Testis (tissue), 3 donors: Measurements from ENCODE around the gene NIPSNAP2. TPM values are rescaled to one million over a fixed set of nuclear protein-coding genes. Genes with fewer than 3 reads are reported as not detected.

Experiments
- DNase-seq: peaks from one replicate; pipeline ENCODE4 v3.0.0-alpha.2; 2019
- H3K27ac ChIP-seq, 2 donors: fragments of 200-600 bp; sonication (generic); one replicate each; pipeline ENCODE4 v1.5.1; 2019
- H3K27me3 ChIP-seq: fragments of 200-600 bp; sonication (generic); one replicate; pipeline ENCODE4 v1.5.1; 2019
- H3K36me3 ChIP-seq: fragments of 200-600 bp; sonication (generic); one replicate; pipeline ENCODE4 v1.5.1; 2017; ENCODE audit warnings: low read depth; ENCODE audit errors: missing control alignments
- H3K4me1 ChIP-seq: fragments of 200-600 bp; sonication (generic); one replicate; pipeline ENCODE4 v1.5.1; 2019
- H3K4me3 ChIP-seq, 2 donors: fragments of 200-600 bp; sonication (generic); one replicate each; pipeline ENCODE4 v1.5.1; 2017 to 2019
- H3K9me3 ChIP-seq: fragments of 200-600 bp; sonication (generic); one replicate; pipeline ENCODE4 v1.5.1; 2017
- CTCF ChIP-seq, 3 experiments: fragments of 450-650 bp in 2 of 3; fragments of 200-600 bp in 1 of 3; sonication (generic) in 1 of 3; IDR thresholded peaks; one replicate each; pipeline ENCODE4 v1.5.1; 2016 to 2019; ENCODE audit warnings: antibody characterized with exemption in 3 of 3, mild to moderate bottlenecking in 2 of 3, moderate library complexity in 1 of 3
- POLR2A ChIP-seq: fragments of 450-650 bp; IDR thresholded peaks from one replicate; pipeline ENCODE4 v1.6.1; 2017; ENCODE audit warnings: antibody characterized with exemption, mild to moderate bottlenecking, moderate library complexity
- WGBS, 2 donors: methylation state at CpG; one replicate each; pipeline ENCODE4 v1.1.5; 2018; 5-methylcytosine and 5-hydroxymethylcytosine counted together
- intact Hi-C: fragments of 100-400 bp; cut with DNase I; formaldehyde crosslinking; loops from one replicate; pipeline ENCODE4 v1.15.1; 2023; ENCODE audit warnings: low total_unique reads
- polyA plus RNA-seq: library from polyadenylated mRNA; stranded (reverse); fragments of 350-450 nt; fragmentation: Illumina TruSeq; extraction: RNeasy Lipid Tissue Mini Kit (QIAGEN cat#74804); gene quantifications from one replicate; pipeline ENCODE4 v1.2.3, GENCODE V29; 2014; ENCODE audit warnings: low read depth, low replicate concordance; ENCODE audit not compliant: insufficient read depth
- total RNA-seq, 2 donors: library from RNA; depleted of rRNA; stranded (reverse); fragments of >200 nt; gene quantifications; one replicate each; pipeline ENCODE4 v1.2.3, GENCODE V29; 2016

Gene NIPSNAP2
- total and polyA plus RNA-seq, 3 donors from 2014 or later, result 41.1 to 136 (median 90.2) TPM

GRCh38 chr7:55975988-55976633 is 11.7 kb downstream of the NIPSNAP2 start:
- Histone ChIP-seq H3K27ac (no peak overlapping the region), H3K9me3 (no peaks in the 10 kb centered on the region), H3K36me3 (no peaks in the 10 kb centered on the region), H3K4me1 (no peaks in the 10 kb centered on the region), H3K4me3 (no peak overlapping the region), H3K27me3 (no peaks in the 10 kb centered on the region)
- DNase-seq, result no peak
- TF ChIP-seq POLR2A (no peak), CTCF (IDR thresholded peaks at IDR 0.05) (no peak)
- intact Hi-C loops, result no loop called here
- WGBS, 2 donors, result 75 to 80% methylated on average over 7 of the region's 7 CpGs

GRCh38 chr7:55977831-55978230 is 13.4 kb downstream of the NIPSNAP2 start:
- 64 to 89% methylated on average over 4 of the region's 4 CpGs for WGBS, 2 donors
- Histone ChIP-seq H3K9me3 (no peaks in the 10 kb centered on the region), H3K36me3 (no peaks in the 10 kb centered on the region), H3K4me1 (no peaks in the 10 kb centered on the region), H3K4me3 (no peak overlapping the region), H3K27me3 (no peaks in the 10 kb centered on the region), H3K27ac (no peak overlapping the region)
- no peak for DNase-seq
- intact Hi-C loops, result no loop called here
- TF ChIP-seq POLR2A (no peak), CTCF (IDR thresholded peaks at IDR 0.05) (no peak)

GRCh38 chr7:55980266-55980665 is 15.9 kb downstream of the NIPSNAP2 start:
- no peaks in the 10 kb centered on the region for H3K9me3 ChIP-seq
- H3K4me1 ChIP-seq, result no peaks in the 10 kb centered on the region
- no peak overlapping the region for H3K4me3 ChIP-seq
- DNase-seq, result no peak
- H3K27me3 ChIP-seq, result no peaks in the 10 kb centered on the region
- TF ChIP-seq CTCF (IDR thresholded peaks at IDR 0.05), result no peak
- no peak overlapping the region for H3K27ac ChIP-seq
- whole genome bisulfite sequencing, 2 donors, result 86 to 92% methylated on average over 3 of the region's 3 CpGs
- intact Hi-C loops, result no loop called here
- H3K36me3 ChIP-seq, result no peaks in the 10 kb centered on the region

- DNase-seq, result no peak
- Histone ChIP-seq H3K27me3 (no peaks in the 10 kb centered on the region), H3K9me3 (no peaks in the 10 kb centered on the region), H3K4me3 (no peak overlapping the region), H3K27ac (no peak overlapping the region), H3K36me3 (no peaks in the 10 kb centered on the region), H3K4me1 (no peaks in the 10 kb centered on the region)
- no peak for TF ChIP-seq POLR2A
- no peak for TF ChIP-seq CTCF (IDR thresholded peaks at IDR 0.05)
- intact Hi-C loops, result no loop called here
- 87 to 89% methylated on average over 3 of the region's 3 CpGs for WGBS, 2 donors
Observed at GRCh38 chr7:55983537-55983936, 19.2 kb downstream of the NIPSNAP2 start.

GRCh38 chr7:55992346-55992745 is 28.0 kb downstream of the NIPSNAP2 start:
- H3K27me3 ChIP-seq, result no peaks in the 10 kb centered on the region
- WGBS, 2 donors, result 79 to 85% methylated on average over 3 of the region's 3 CpGs
- no peaks in the 10 kb centered on the region for H3K4me1 ChIP-seq
- no peaks in the 10 kb centered on the region for H3K36me3 ChIP-seq
- H3K4me3 ChIP-seq, result no peak overlapping the region
- no peaks in the 10 kb centered on the region for H3K9me3 ChIP-seq
- no peak overlapping the region for H3K27ac ChIP-seq
- TF ChIP-seq POLR2A, result no peak
- no peak for TF ChIP-seq CTCF (IDR thresholded peaks at IDR 0.05)
- intact Hi-C loops, result no loop called here
- DNase-seq, result no peak
